Stimulated activated CD4-positive, alpha-beta T cell treated with anti-CD3 and anti-CD28 coated beads, TNF-alpha, amount 100 ng/mL, for 1 hour (primary cell): Measurements from ENCODE around the gene GNAZ.

Source experiments
- DNase-seq, 3 donors: peaks; one replicate each; pipeline ENCODE4 v3.0.0-alpha.2; 2020; ENCODE audit warnings: low read depth in 3 of 3, low spot score in 1 of 3

Gene GNAZ

GRCh38 chr22:23092217-23092955, 22.1 kb downstream of the GNAZ start:
- DNase-seq: no peak

GRCh38 chr22:23093051-23093788, 22.9 kb downstream of the GNAZ start:
- DNase-seq: no peak

- DNase-seq: no peak
Observed at GRCh38 chr22:23094260-23094659, 23.9 kb downstream of the GNAZ start.

GRCh38 chr22:23094695-23095681, 24.7 kb downstream of the GNAZ start:
- no peak for DNase-seq

GRCh38 chr22:23095733-23096342, 25.5 kb downstream of the GNAZ start:
- DNase-seq: no peak

- no peak for DNase-seq
Observed at GRCh38 chr22:23097412-23098229, 27.3 kb downstream of the GNAZ start.

GRCh38 chr22:23098230-23098705, 27.9 kb downstream of the GNAZ start:
- no peak for DNase-seq

GRCh38 chr22:23098718-23099530, 28.6 kb downstream of the GNAZ start:
- no peak for DNase-seq

- DNase-seq: no peak
Observed at GRCh38 chr22:23099531-23099804, 29.1 kb downstream of the GNAZ start.

- no peak for DNase-seq
Observed at GRCh38 chr22:23100124-23100801, 29.9 kb downstream of the GNAZ start.

- no peak for DNase-seq
Observed at GRCh38 chr22:23101524-23101923, 31.2 kb downstream of the GNAZ start.

GRCh38 chr22:23102002-23102655, 31.8 kb downstream of the GNAZ start:
- DNase-seq: no peak

GRCh38 chr22:23102776-23103175, 32.5 kb downstream of the GNAZ start:
- DNase-seq: no peak

GRCh38 chr22:23103199-23103954, 33.1 kb downstream of the GNAZ start:
- no peak for DNase-seq

GRCh38 chr22:23104187-23104971, 34.1 kb downstream of the GNAZ start:
- DNase-seq: no peak

- DNase-seq: no peak
Observed at GRCh38 chr22:23105304-23105703, 35.0 kb downstream of the GNAZ start.

GRCh38 chr22:23105919-23106318, 35.6 kb downstream of the GNAZ start:
- DNase-seq: no peak
